Measurements from ENCODE around the gene PLEKHA1.
A peak's percentile ranks its signal among the peaks of the same experiment; 100 is the strongest.

PLEKHA1 gene

DNA sequence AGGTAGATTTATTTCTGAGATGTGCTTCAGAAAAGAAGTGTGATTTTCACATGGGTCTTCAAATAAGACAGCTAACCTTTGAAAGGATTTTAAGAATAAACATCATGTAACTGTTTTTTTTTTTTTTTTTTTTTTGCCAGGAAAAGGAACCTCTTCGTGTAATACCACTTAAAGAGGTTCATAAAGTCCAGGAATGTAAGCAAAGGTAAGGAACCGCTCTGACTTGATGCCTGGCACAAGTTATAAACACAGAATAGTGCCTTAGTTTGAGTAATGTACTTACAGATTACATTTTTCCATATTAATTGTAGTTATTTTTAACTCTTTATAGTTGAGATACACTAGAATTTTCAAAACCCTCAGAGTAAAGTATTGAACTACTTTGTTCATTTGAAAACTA is 49.6 kb downstream of the PLEKHA1 start:
- no peak for DNase-seq

DNA sequence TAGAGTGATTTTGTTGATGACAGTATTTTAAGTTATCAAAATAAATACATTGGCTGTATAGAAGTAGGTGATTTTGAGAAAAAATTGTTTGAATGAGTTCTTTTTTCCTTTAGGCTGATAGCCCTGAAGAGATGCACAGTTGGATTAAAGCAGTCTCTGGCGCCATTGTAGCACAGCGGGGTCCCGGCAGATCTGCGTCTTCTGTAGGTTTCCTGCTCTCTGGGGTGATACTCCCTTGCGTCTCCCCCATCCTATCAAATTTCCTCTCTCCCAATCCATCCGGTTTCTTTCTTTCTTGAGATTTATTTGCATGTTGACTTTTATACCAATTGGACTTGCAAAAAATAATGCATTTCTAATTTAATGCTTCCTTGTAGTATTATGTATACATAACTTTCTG is 52.3 kb downstream of the PLEKHA1 start:
- no peak for DNase-seq

DNA sequence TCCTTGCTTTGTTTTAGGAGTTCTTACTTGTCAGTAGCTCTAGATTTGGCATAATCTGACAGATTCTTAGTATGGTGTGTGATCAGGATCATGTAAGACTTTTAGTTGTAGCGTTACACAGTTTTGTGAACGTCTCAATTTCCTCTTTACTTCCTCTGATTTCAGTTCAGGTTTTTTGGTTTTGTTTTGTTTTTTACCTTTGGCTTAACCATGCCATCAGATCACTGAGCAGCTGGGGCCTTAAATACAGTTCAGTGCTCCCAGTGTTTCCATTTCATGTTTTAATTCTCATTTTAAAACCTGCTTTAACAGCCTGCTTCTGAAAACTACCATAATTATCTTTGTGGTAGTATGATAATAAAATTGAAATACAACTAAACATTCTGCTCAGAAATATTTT is 52.8 kb downstream of the PLEKHA1 start:
- DNase-seq, result no peak

DNA sequence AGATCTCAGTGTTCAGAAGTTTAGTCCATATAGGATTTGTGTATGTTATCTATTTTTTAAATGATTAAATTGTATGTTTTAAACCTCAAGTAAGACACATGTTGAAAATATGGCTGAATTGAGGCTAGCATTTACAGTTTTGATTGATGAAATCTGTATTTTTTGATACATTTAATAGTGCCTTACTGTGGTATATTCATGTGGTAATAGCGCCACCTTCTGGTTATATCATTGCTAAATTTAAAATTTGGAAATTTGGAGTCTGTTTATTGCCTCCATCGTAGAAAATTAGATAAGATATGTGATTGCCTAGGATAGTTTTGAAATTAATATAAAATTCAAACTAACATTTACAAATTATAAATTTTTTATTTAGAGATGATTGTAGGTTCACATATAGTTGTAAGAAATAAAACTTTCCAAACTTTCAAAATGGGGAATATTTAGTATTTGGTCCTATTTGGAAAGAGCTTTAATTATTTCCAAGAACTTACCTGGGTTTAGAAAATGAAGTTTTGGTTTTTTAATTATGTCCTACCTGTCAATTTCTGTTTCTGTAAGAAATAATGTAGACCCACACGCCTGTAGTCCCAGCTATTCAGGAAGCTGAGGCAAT is 60.8 kb downstream of the PLEKHA1 start:
- DNase-seq, result peak in 1 of 2 experiments; percentile 53

DNA sequence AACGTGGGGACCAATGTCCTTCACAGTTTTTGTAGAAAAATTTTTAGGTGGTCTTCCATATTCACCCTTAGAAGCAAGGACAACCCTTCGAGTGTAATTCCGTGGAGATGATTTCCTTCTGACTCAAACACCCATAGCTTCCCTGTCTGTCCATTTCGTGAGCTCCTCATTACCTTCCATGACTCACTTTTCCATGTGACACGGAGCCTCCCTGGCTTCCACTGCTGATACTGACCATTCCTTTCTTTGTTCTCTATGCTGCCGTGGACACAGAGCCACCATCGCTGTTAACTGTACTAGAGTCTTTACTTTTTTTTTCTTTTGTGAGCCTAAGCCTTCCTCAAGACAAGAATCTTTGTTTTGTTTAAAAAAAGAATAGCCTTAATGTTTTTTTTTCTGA is 67.5 kb downstream of the PLEKHA1 start:
- no peak for DNase-seq

DNA sequence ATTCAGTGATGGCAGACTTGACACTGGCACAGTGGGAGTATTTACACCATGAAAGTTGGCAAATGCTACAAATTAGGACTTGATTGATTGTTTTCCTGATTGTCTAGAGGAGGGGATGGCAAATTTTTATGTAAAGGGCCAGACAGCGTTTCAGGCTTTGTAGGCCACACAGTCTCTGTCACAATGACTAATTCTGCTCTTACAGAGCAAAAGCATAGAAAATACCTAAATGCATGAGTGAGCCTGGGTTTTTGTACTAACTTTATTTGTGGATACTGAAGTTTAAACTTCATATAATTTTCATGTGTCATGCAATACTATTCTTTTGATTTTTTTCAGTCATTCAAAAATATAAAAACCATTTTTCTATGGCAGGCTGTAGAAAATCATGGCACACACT is 71.0 kb downstream of the PLEKHA1 start:
- no peak for DNase-seq

DNA sequence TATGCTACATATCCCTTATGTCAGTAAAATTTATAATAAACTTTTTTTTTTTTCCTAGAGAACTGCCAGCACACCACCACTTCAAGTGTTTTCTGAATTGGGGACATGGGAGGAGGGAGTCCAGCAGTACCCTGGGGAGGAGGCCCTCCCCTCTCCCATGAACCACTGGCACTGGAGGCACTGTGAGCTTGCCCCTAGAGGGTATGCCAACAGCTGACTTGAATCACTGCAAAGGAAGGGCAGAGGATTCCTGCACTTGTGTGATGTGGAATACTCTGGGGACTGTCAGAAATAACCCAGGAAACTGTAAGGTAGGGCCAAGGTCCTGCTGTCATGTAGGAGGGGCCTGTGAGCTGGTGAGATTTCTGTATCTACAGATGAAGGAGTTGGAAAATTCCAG is 71.4 kb downstream of the PLEKHA1 start:
- DNase-seq, result no peak

DNA sequence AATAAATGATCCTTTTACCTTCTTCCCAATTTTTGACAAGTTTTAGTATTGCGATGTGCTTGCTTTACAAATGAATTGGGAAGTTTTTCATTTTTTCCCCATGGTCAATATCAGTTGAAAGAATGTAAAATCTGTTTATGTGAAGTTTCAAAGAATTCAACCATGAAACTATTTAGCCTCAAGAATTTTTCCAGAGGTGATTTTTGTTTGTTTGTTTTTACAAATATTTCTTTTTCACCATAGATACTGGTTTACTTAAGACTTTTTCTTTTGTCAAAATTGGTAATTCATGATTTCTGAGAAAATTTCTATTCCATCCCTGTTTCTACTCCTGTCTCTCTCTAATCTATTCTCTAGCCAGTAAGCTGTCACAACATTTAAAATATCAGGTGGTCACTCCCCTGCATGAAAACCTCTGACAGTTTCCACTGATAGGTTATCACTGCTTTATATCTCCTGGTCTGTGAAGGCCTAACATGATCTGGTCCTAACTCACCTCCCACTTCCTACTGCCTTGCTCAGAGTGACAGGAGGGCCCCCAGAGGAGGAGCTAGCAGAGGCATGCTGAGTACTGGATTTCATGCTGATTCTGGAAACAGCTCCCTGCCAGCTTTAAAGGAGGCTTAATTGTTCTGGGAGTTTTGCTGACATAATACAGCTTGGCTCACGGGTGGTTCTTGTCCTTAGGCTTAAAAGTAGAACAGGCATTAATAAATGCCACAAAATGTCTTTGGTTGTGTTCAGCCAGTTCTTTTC is 72.3 kb downstream of the PLEKHA1 start:
- no peak for DNase-seq

DNA sequence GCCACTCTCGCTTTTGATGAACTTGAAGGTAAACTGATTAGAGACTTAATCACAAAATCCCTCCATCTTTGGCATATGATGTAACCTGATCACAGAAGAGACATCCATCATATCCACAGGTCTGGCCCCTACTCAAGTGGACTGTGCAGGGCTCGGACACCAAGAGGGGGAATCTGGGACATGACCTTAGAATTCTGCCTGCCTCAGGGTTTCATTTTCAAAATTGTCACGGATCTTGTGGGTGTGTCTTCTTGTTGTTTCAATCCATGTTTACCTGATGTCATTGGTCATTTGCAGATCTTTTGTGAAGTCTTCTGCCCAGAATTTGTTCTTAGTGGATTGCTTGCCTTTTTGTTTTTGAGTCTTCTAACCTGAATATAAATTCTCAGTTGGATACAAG is 74.1 kb downstream of the PLEKHA1 start:
- no peak for DNase-seq

DNA sequence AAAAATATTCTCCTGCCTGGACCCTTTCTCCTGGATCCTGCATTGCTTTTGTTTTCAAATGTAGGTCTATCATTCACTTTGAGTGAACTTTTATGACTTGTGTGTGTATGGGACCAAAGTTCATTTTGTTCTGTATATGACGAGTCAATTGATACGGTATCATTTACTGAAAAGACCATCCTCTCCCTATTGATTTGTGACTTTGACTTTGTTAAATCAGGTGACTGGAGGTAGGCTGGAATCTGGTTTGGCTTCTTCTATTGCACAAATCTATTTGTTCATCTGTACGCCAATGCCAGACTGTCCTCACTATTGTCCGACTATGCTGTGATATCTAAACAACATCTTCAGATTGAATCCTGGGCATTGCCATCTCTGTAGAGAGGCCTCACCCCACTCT is 74.6 kb downstream of the PLEKHA1 start:
- no peak for DNase-seq

DNA sequence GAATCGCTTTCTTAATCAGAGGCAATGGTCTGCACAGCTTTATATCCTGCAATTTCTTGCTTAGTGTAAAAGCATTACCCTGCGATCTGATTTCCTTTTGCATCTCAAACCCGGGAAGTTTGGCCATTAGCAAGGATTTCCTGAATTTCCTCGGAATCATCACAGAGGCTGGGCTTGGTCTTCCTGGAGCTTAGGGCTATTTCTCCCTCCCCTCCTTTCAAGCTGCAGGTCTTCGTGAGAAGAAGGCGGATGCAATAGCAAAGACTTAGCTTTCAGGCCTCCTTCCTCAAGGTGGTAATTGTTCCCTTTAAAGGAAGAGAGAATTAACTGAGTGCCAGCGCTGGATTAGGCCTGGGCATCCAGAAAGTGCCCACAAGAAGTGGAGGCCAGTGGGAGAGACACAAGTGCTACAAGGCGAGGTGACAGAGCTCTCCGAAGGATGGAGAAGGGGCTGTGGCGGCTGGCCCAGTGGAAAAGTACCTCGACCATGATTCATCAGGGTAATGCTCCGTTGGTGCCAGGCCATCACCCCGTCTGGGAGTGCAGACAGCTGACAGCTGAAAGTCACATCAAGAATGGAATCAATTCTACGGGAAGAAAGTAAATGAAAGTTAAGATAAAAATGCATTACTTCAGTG is 76.0 kb downstream of the PLEKHA1 start:
- no peak for DNase-seq

DNA sequence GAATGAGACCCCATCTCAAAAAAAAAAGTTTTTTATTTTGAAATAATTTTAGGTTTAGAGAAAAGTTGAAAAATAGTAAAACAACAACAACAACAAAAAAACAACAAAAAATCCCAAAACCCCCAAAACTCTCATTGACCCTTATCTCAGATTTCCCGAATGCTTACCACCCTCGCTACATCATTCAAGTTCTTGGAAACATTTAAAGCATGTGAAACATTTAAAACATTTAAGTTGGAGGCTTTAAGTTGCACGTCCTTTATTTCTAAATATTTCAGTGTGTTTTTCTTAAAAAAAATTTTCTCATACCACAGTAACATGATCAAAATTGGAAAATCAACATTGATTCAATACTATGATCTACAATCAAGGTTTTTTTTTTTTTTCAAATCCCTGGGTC is 79.6 kb downstream of the PLEKHA1 start:
- DNase-seq, result no peak

DNA sequence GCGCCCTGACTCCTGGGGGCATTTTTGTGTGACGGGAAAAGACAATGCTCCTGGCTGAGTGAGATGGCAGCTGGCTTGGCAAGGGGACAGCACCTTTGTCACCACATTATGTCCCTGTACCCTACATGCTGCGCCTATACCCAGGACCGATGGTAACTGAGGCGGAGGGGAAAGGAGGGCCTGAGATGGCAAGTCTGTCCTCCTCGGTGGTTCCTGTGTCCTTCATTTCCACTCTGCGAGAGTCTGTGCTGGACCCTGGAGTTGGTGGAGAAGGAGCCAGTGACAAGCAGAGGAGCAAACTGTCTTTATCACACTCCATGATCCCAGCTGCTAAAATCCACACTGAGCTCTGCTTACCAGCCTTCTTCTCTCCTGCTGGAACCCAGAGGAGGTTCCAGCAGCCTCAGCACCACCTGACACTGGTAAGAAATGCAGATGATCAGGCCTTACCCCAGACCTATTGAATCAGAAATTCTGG is 80.1 kb downstream of the PLEKHA1 start, which contains the start of gene ARMS2:
Gene ARMS2, plus strand, starts transcription at position 51 of the 478 bp plus-strand sequence. Its CDS starts 75 bp downstream, at position 126.
- DNase-seq, result no peak

DNA sequence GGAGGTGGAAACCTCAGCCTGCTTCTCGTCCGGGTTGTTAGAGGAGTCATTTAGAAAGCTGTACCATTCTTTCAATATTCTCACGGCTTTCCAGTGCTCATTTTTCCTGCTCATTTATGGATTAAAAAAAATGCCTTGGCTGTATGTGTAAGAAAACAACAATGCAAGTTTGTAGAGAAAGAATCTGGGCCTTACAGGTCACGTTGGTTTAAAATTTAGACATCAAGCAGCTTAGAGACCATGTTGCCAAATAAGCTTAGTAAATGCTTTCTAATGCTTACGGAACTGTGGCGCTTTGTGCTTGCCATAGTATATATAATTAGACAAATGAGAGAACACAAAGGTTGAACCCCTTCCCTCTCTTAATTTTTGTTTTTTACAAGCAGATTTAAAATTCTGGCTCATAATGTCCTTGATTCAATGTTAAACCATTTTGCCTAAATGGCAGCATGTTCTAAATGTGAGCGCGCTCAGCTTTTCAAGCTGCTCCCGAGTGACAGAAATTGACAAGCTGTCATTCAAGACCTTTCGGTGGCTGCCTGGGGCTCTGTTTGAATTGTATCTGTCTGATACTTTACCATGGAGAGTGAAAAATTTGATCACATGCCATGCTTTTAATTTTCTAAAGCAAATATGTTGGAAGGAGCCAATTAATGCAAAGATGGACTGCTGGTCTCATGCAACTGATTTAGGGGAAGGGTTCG is 81.0 kb downstream of the PLEKHA1 start:
- DNase-seq, result no peak

DNA sequence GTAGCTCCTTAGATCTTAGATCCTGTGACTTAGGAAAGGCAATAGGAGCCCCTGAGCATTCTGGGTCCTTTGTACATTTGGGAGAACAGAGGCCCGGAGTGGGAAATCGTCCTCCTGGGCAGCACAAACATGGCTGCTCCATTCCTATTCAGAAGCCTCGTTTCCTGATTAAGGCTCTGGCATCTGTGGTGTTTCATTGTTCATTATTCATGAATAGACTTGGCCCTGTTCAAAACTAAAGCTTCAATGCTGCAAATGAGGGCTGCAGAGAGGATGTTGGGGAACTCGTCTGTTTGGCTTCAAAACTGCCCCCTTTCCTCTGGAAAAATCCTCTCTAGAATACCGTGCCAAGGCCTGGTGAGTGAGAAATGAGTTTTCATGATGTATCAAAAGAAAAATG is 83.4 kb downstream of the PLEKHA1 start:
- no peak for DNase-seq

DNA sequence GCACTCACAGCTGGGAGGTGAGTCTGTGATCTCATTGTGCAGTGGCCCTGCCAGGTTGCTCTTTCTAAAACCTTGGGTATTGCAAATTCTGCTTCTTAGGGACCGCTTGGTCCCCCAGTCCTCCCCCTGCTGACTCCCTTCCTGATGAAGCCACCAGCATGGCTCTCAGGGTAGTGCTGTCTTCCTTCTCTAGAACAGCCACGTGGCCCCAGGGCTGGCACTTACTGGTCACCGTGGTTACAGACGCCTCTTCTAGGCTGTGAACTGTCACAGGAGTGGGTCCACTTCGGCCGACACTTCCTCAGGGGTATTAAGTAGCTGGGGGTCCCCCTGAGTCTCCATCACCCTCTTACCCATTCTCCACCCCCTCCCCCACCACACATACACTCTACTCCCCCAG is 84.2 kb downstream of the PLEKHA1 start:
- DNase-seq, result no peak

DNA sequence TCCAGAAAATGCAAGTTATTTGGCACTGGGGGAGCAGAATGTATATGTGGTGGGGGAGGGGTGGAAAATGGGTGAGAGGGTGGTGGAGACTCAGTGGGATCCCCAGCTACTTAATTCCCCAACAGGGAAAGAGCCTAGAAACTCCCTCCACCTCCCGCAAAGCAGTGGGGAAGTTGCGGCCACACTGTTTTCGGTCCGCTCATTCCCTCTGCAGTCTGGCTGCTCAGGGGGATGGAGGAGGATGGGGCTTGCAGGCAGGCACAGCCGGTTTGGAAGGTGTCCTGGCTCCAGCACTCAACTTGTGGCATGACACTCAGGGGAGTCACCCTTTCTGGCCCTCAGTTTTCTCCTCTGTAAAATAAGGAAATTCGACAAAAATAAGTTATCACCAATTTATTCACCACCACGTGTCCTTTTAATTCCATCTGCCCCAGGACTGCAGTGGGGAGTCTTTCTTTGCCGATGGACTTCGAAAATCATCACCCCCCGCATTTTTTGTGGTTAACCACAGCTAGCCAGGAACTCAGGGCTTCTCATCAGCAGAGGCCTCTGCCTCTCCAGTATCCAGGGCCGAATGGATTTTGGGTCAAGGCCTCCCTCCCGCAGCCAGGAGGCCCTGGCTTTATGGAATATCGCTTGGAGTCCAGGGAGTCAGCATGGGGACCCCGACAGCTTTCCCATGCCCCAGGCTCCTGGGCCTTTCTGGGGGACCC is 85.2 kb downstream of the PLEKHA1 start:
- no peak for DNase-seq

DNA sequence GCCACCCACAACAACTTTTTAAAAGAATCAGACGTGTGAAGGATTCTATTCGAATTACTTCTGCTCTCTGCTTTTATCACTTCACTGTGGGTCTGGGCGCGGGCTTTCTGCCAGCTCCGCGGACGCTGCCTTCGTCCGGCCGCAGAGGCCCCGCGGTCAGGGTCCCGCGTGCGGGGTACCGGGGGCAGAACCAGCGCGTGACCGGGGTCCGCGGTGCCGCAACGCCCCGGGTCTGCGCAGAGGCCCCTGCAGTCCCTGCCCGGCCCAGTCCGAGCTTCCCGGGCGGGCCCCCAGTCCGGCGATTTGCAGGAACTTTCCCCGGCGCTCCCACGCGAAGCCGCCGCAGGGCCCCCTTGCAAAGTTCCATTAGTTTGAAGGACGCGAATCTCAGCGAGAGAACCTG is 86.4 kb downstream of the PLEKHA1 start:
- no peak for DNase-seq

DNA sequence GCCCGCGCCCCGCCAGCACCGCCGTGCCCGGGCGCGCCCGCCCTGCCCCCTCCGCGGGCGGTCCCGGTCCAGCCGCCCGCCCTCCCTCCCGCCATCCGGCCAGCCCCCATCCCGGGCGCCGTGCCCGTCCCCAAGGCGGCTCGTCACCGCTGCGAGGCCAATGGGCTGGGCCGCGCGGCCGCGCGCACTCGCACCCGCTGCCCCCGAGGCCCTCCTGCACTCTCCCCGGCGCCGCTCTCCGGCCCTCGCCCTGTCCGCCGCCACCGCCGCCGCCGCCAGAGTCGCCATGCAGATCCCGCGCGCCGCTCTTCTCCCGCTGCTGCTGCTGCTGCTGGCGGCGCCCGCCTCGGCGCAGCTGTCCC is 86.8 kb downstream of the PLEKHA1 start, which contains the start of gene HTRA1:
Gene HTRA1, plus strand, starts transcription at position 187 of the 362 bp plus-strand sequence. Its CDS starts 100 bp downstream, at position 287.
- DNase-seq, result peak; percentile 14 to 64

DNA sequence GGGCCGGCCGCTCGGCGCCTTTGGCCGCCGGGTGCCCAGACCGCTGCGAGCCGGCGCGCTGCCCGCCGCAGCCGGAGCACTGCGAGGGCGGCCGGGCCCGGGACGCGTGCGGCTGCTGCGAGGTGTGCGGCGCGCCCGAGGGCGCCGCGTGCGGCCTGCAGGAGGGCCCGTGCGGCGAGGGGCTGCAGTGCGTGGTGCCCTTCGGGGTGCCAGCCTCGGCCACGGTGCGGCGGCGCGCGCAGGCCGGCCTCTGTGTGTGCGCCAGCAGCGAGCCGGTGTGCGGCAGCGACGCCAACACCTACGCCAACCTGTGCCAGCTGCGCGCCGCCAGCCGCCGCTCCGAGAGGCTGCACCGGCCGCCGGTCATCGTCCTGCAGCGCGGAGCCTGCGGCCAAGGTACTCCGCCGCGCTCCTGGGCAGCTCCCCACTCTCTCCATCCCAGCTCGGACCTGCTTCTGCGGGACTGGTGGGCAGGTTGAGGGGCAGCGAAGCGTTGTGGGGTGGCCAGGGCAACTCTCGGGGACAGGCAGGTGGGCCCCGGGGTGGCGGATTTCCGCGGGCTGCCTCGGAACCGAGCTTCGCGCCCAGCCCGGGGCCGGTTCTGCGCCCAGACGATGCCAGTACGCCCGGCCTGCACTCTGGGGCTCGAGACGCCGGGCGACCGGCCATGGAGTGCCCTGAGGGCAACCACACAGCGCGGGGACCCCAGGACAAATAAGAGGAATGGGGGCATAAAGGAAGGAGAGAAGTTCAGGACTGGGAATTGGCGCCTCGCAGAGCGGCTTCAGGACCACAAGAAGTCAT is 87.4 kb downstream of the PLEKHA1 start:
- DNase-seq, result no peak

DNA sequence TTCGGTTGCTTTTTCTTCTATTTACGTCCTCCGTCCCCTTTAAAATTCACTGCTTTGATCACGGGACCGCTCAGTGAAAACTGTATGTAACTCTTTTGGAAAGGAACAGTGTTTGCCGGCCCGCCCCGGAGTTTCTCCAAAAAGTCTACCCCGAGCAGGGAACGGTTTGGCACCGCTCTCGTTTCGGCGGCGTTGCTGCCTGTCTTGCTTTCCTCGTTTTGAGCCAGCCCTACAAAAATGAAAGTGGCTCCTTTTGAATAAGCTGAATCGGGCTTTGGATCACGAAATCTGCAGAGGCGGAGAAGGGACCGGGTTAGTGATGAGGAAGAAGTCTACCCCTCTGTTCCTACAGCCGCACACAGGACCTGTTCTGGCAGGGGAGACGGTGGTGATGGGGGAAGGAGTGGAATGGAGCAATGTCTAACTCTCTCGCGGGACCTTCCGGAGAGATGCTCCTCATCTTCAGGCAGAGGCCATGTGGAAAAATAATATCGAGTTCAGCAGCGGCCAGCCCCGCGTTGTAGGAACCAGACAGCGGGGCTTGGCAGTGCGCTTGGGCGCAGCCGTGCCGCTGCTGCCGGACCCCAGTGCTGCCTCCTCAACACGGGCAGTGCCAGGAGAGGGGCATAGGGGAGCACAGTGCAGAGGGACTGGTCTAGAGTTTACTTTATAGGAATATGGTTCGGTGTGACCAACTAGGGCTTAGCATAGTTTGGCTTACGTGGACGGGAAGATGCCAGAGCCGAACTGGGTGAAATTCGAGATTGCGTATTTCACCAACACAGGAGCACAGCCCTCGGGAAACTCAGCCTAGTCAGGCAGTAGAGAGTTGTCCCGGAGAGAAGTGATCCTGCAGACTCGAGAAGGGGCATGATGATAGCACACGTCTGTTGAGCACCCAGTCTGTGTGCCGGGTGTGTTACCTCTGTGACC is 88.3 kb downstream of the PLEKHA1 start:
- no peak for DNase-seq
